IMR-90 (cell line): ENCODE measurements around the gene HSPA9. TPM values are rescaled to one million over a fixed set of nuclear protein-coding genes. Genes with fewer than 3 reads are reported as not detected.

Source experiments
- ATAC-seq: fragments of 200-7000 bp; cut with Tn5 transposase; 2 replicates; pipeline ENCODE4 v1.9.1; 2020; ENCODE audit warnings: low read depth, mild to moderate bottlenecking, moderate library complexity
- BruUV-seq: library from RNA; stranded (reverse); fragments of 400-500 nt; replicated peaks from 2 replicates; lab custom pipeline; 2021; lab: Mats Ljungman, UMichigan
- CTCF ChIA-PET: fragments of 300-600 bp; formaldehyde crosslinking; extraction: SDS; loops from one replicate; lab custom pipeline; 2021; ENCODE audit warnings: antibody characterized with exemption; lab: Yijun Ruan, JAX
- POLR2A ChIA-PET: fragments of 300-600 bp; sonication (Branson Sonifier 250); formaldehyde crosslinking; loops from one replicate; lab custom pipeline; 2022; ENCODE audit warnings: antibody characterized with exemption; ENCODE audit not compliant: unreplicated experiment; lab: Charles Lee
- DNase-seq: peaks from one replicate; pipeline ENCODE4 v3.0.0; 2013
- H2AFZ ChIP-seq: replicated peaks from 2 replicates; pipeline ENCODE3; 2013; ENCODE audit warnings: low read length, mild to moderate bottlenecking; ENCODE audit not compliant: poor library complexity
- H2AK5ac ChIP-seq: 2 replicates; pipeline ENCODE4 v1.6.1; 2013; ENCODE audit warnings: low read depth, low read length, inconsistent platforms
- H2AK9ac ChIP-seq: replicated peaks from 2 replicates; pipeline ENCODE3; 2013; ENCODE audit warnings: mild to moderate bottlenecking, low read depth, low read length, moderate library complexity; ENCODE audit not compliant: poor library complexity
- H2BK120ac ChIP-seq: 2 replicates; pipeline ENCODE4 v1.6.1; 2013; ENCODE audit warnings: low read depth, low read length, inconsistent platforms
- H2BK15ac ChIP-seq: 3 replicates; pipeline ENCODE4 v1.6.1; 2013; ENCODE audit warnings: low read depth, low read length, inconsistent platforms
- H2BK20ac ChIP-seq: 2 replicates; pipeline ENCODE4 v1.6.1; 2013; ENCODE audit warnings: low read depth, mild to moderate bottlenecking, inconsistent platforms, low read length, moderate library complexity
- H2BK5ac ChIP-seq: 2 replicates; pipeline ENCODE4 v1.6.1; 2013; ENCODE audit warnings: mild to moderate bottlenecking, low read depth, low read length, inconsistent platforms; ENCODE audit not compliant: poor library complexity, severe bottlenecking
- H3K14ac ChIP-seq: replicated peaks from 2 replicates; pipeline ENCODE4 v1.6.1; 2013; ENCODE audit warnings: low read depth, low read length, inconsistent platforms
- H3K18ac ChIP-seq: 2 replicates; pipeline ENCODE4 v1.6.1; 2013; ENCODE audit warnings: low read depth, low read length, control low read depth
- H3K23ac ChIP-seq: 2 replicates; pipeline ENCODE4 v1.6.1; 2013; ENCODE audit warnings: low read depth, low read length, inconsistent platforms
- H3K27ac ChIP-seq: 2 replicates; pipeline ENCODE4 v1.5.1; 2013; ENCODE audit warnings: mild to moderate bottlenecking, control low read depth, low read length; ENCODE audit not compliant: insufficient read depth
- H3K27me3 ChIP-seq: 2 replicates; pipeline ENCODE4 v1.6.1; 2013; ENCODE audit warnings: low read length; ENCODE audit not compliant: control insufficient read depth, insufficient read depth
- H3K36me3 ChIP-seq: 2 replicates; pipeline ENCODE4 v1.6.1; 2013; ENCODE audit warnings: low read length, mixed read lengths; ENCODE audit not compliant: control insufficient read depth, insufficient read depth
- H3K4ac ChIP-seq: 2 replicates; pipeline ENCODE4 v1.6.1; 2013; ENCODE audit warnings: low read depth, low read length, inconsistent platforms
- H3K4me1 ChIP-seq: 2 replicates; pipeline ENCODE4 v1.6.1; 2013; ENCODE audit warnings: low read length, mixed read lengths; ENCODE audit not compliant: control insufficient read depth, insufficient read depth
- H3K4me2 ChIP-seq: 2 replicates; pipeline ENCODE4 v1.6.1; 2013; ENCODE audit warnings: low read depth, mild to moderate bottlenecking, control low read depth, low read length, moderate library complexity
- H3K4me3 ChIP-seq: 2 replicates; pipeline ENCODE4 v1.5.1; 2013; ENCODE audit warnings: low read depth, mild to moderate bottlenecking, control low read depth, low read length, moderate library complexity; ENCODE audit not compliant: insufficient read depth
- H3K56ac ChIP-seq: 2 replicates; pipeline ENCODE4 v1.6.1; 2013; ENCODE audit warnings: low read length, inconsistent platforms; ENCODE audit not compliant: insufficient read depth; ENCODE audit errors: extremely low read depth
- H3K79me1 ChIP-seq, 2 experiments: 2 replicates each; pipeline ENCODE4 v1.6.1; 2013; ENCODE audit warnings: low read length in 2 of 2, inconsistent platforms in 1 of 2, low read depth in 1 of 2
- H3K9ac ChIP-seq: 2 replicates; pipeline ENCODE4 v1.6.1; 2013; ENCODE audit warnings: low read depth, low read length, control low read depth
- H3K9me1 ChIP-seq: 2 replicates; pipeline ENCODE4 v1.6.1; 2013; ENCODE audit warnings: low read length, inconsistent platforms; ENCODE audit not compliant: insufficient read depth
- H3K9me3 ChIP-seq: 2 replicates; pipeline ENCODE4 v1.6.1; 2013; ENCODE audit warnings: low read length; ENCODE audit not compliant: control insufficient read depth, insufficient read depth
- H4K20me1 ChIP-seq: 2 replicates; pipeline ENCODE4 v1.6.1; 2013; ENCODE audit warnings: low read length, inconsistent platforms; ENCODE audit not compliant: insufficient read depth
- H4K5ac ChIP-seq: 2 replicates; pipeline ENCODE4 v1.6.1; 2013; ENCODE audit warnings: mild to moderate bottlenecking, low read depth, low read length, control low read depth
- H4K8ac ChIP-seq, 2 experiments: 2 replicates each; pipeline ENCODE4 v1.6.1; 2013; ENCODE audit warnings: low read depth in 2 of 2, low read length in 2 of 2, control low read depth in 1 of 2, inconsistent platforms in 1 of 2
- H4K91ac ChIP-seq: 2 replicates; pipeline ENCODE4 v1.6.1; 2013; ENCODE audit warnings: low read depth, low read length, inconsistent platforms; ENCODE audit not compliant: insufficient read depth
- BHLHE40 ChIP-seq: fragments of 150-350 bp; IDR thresholded peaks from 2 replicates; pipeline ENCODE4 v1.6.1; 2016; ENCODE audit warnings: mild to moderate bottlenecking, low read depth, low read length
- CEBPB ChIP-seq: IDR thresholded peaks from 2 replicates; pipeline ENCODE4 v1.6.1; 2012; ENCODE audit warnings: low read depth, low read length, improper control_type of control experiment
- CHD1 ChIP-seq: IDR thresholded peaks from 2 replicates; pipeline ENCODE4 v1.6.1; 2012; ENCODE audit warnings: low read depth, low read length, improper control_type of control experiment
- CTCF ChIP-seq: conservative IDR thresholded peaks from 2 replicates; pipeline ENCODE4 v1.5.1; 2012; ENCODE audit warnings: mild to moderate bottlenecking, low read depth, low read length, improper control_type of control experiment
- ELK1 ChIP-seq: fragments of 150-350 bp; IDR thresholded peaks from 2 replicates; pipeline ENCODE4 v1.6.1; 2016; ENCODE audit warnings: low read depth, mild to moderate bottlenecking, low read length, moderate library complexity, borderline replicate concordance
- FOS ChIP-seq: fragments of 150-350 bp; IDR thresholded peaks from 2 replicates; pipeline ENCODE4 v1.6.1; 2016; ENCODE audit warnings: low read depth, low read length
- MAFK ChIP-seq: IDR thresholded peaks from 2 replicates; pipeline ENCODE4 v1.6.1; 2012; ENCODE audit warnings: low read depth, low read length, improper control_type of control experiment
- MAZ ChIP-seq: IDR thresholded peaks from 2 replicates; pipeline ENCODE4 v1.6.1; 2012; ENCODE audit warnings: low read depth, mild to moderate bottlenecking, low read length, improper control_type of control experiment, moderate library complexity, borderline replicate concordance
- NFE2L2 ChIP-seq: fragments of 150-350 bp; IDR thresholded peaks from 2 replicates; pipeline ENCODE4 v1.6.1; 2016; ENCODE audit warnings: low read depth, mild to moderate bottlenecking, low read length
- POLR2A ChIP-seq: IDR thresholded peaks from 2 replicates; pipeline ENCODE4 v1.6.1; 2012; ENCODE audit warnings: mild to moderate bottlenecking, low read depth, low read length
- RCOR1 ChIP-seq: IDR thresholded peaks from 2 replicates; pipeline ENCODE4 v1.6.1; 2012; ENCODE audit warnings: mild to moderate bottlenecking, low read length, improper control_type of control experiment; ENCODE audit not compliant: insufficient replicate concordance
- RFX5 ChIP-seq: IDR thresholded peaks from 2 replicates; pipeline ENCODE4 v1.8.0; 2012; ENCODE audit warnings: low read depth, mild to moderate bottlenecking, low read length, moderate library complexity
- WGBS, 2 experiments: methylation state at CpG; one replicate each; pipeline versions ENCODE4 v1.1.5 to v1.1.7; 2013; ENCODE audit warnings: missing lambda C conversion rate in 2 of 2; ENCODE audit not compliant: insufficient read length in 1 of 2; ENCODE audit errors: extremely low coverage in 2 of 2; 5-methylcytosine and 5-hydroxymethylcytosine counted together
- dilution Hi-C: fragments of 300-500 bp; cut with HindIII; formaldehyde crosslinking; loops from one replicate; pipeline ENCODE4 v1.14.3; 2018; ENCODE audit warnings: low sequenced_read_pairs; ENCODE audit not compliant: unreplicated experiment
- in situ Hi-C: fragments of 300-500 bp; cut with MboI; formaldehyde crosslinking; loops from 3 replicates; pipeline ENCODE4 v1.14.3; 2019; ENCODE audit warnings: low sequenced_read_pairs, inconsistent platforms, mixed read lengths
- intact Hi-C: fragments of 100-400 bp; cut with micrococcal nuclease; formaldehyde crosslinking; loops from 2 replicates; pipeline ENCODE4 v1.10.0; 2022
- polyA plus RNA-seq, 3 experiments: library from polyadenylated mRNA; depleted of rRNA; stranded (reverse); fragments of >200 nt; gene quantifications; 2 replicates each; pipeline ENCODE4 v1.2.3, GENCODE V29; 2012; ENCODE audit warnings: low replicate concordance in 1 of 3
- total RNA-seq: library from RNA; depleted of rRNA; stranded (reverse); fragments of >200 nt; gene quantifications from 2 replicates; pipeline ENCODE4 v1.2.3, GENCODE V29; 2012
- TF ChIP-seq, protein P1 (sequence below): fragments of 150-350 bp; IDR thresholded peaks from 2 replicates; pipeline ENCODE4 v1.6.1; 2017; ENCODE audit warnings: mild to moderate bottlenecking, antibody characterized with exemption, low read length, low read depth

The HSPA9 gene
- total and polyA plus RNA-seq, 2 of the 4 experiments (the other 2 are of a cell fraction), result 157 to 472 TPM

GRCh38 chr5:138528744-138529469 lies 46.3 kb downstream of the HSPA9 start:
- intact Hi-C loops (no loop called here), in situ Hi-C loops (no loop called here), dilution Hi-C loops (no loop called here)
- ChIA-PET CTCF (interaction anchor here (1.3 kb wide), 1 partner anchor 12 kb away, joined by 4 read pairs; no protein-coding TSS in a partner anchor), POLR2A (interaction anchor here (1.2 kb wide), 1 partner anchor 26 kb away, joined by 3 read pairs; no protein-coding TSS in a partner anchor)
- H3K27me3 ChIP-seq, result no peaks in the 10 kb centered on the region
- no peak overlapping the region for H4K8ac ChIP-seq
- no peak overlapping the region for H3K18ac ChIP-seq
- peaks cover 83% of the 10 kb centered on the region for H4K20me1 ChIP-seq
- no peak for ATAC-seq
- no peak overlapping the region for H4K91ac ChIP-seq
- H3K79me1 ChIP-seq, result peaks cover 26 to 75% of the 10 kb centered on the region in 2 experiments
- H4K5ac ChIP-seq, result no peak overlapping the region
- no peak overlapping the region for H2BK120ac ChIP-seq
- no peaks in the 10 kb centered on the region for H3K9me3 ChIP-seq
- H3K23ac ChIP-seq, result no peak overlapping the region
- no peak for DNase-seq
- H3K4me2 ChIP-seq, result peak overlapping the region; percentile 56; the same call in 1 of the 2 replicates
- H3K14ac ChIP-seq, result no peak overlapping the region
- peaks cover 13% of the 10 kb centered on the region for H3K36me3 ChIP-seq
- no peak overlapping the region for H3K4me3 ChIP-seq
- H2BK20ac ChIP-seq, result no peak overlapping the region
- no peak overlapping the region for H3K56ac ChIP-seq
- H3K9ac ChIP-seq, result no peak overlapping the region
- no TSS peak for BruUV-seq
- no peak overlapping the region for H2BK15ac ChIP-seq
- H2AK9ac ChIP-seq, result no peak overlapping the region
- no peak overlapping the region for H2AFZ ChIP-seq
- peaks cover 7% of the 10 kb centered on the region for H3K4me1 ChIP-seq
- H3K27ac ChIP-seq, result no peak overlapping the region
- H2AK5ac ChIP-seq, result no peak overlapping the region
- TF ChIP-seq RFX5 (no peak), CEBPB (no peak), ELK1 (no peak), NFE2L2 (no peak), RCOR1 (no peak), CTCF (no peak), POLR2A (no peak), FOS (no peak), BHLHE40 (no peak), MAFK (no peak), MAZ (no peak), CHD1 (no peak)
- TF ChIP-seq, protein P1, sequence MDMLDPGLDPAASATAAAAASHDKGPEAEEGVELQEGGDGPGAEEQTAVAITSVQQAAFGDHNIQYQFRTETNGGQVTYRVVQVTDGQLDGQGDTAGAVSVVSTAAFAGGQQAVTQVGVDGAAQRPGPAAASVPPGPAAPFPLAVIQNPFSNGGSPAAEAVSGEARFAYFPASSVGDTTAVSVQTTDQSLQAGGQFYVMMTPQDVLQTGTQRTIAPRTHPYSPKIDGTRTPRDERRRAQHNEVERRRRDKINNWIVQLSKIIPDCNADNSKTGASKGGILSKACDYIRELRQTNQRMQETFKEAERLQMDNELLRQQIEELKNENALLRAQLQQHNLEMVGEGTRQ, result no peak
- WGBS, 2 experiments, result 100% methylated on average over 1 to 2 of the region's 7 CpGs
- H3K4ac ChIP-seq, result no peak overlapping the region
- peak overlapping the region; percentile 50 for H2BK5ac ChIP-seq
- peaks cover 16% of the 10 kb centered on the region for H3K9me1 ChIP-seq
